GM12864 (cell line): Measurements from ENCODE around the gene GRB14.
"Not testable (repeated sequence)": the region's sequence is repeated elsewhere in the genome, so short reads cannot be mapped to it uniquely, and the experiment has no call there.

Experiments used
- DNase-seq: peaks from one replicate; pipeline ENCODE4 v3.0.0-alpha.2; 2011; ENCODE audit warnings: low read depth
- H3K4me3 ChIP-seq: 2 replicates; pipeline ENCODE4 v1.5.1; 2011; ENCODE audit warnings: mild to moderate bottlenecking, low read depth, low read length, control low read depth
- CTCF ChIP-seq: IDR thresholded peaks from 2 replicates; pipeline ENCODE4 v1.5.1; 2011; ENCODE audit warnings: low read depth, mild to moderate bottlenecking, moderate library complexity, low read length, control low read depth, inconsistent platforms; ENCODE audit errors: missing control alignments

The GRB14 gene

GRCh38 chr2:164642268-164642667 lies 21.0 kb upstream of the GRB14 start:
- no peak for DNase-seq
- TF ChIP-seq CTCF: no peak
- no peak overlapping the region for H3K4me3 ChIP-seq

GRCh38 chr2:164628319-164628718 lies 7.0 kb upstream of the GRB14 start:
- DNase-seq: not testable (repeated sequence)

GRCh38 chr2:164625378-164625971 lies 4.2 kb upstream of the GRB14 start:
- no peak for DNase-seq
- H3K4me3 ChIP-seq: no peak overlapping the region
- TF ChIP-seq CTCF: no peak

More at GRCh38 chr2:164628319-164628718, 7.0 kb upstream of the GRB14 start:
- not testable (repeated sequence) for H3K4me3 ChIP-seq

- no peak for TF ChIP-seq CTCF
- no peak overlapping the region for H3K4me3 ChIP-seq
- DNase-seq: no peak
These were observed 3.0 kb upstream of the GRB14 start for GRCh38 chr2:164624316-164624715.

GRCh38 chr2:164622338-164623106 lies 1.2 kb upstream of the GRB14 start:
- no peak overlapping the region for H3K4me3 ChIP-seq
- no peak for TF ChIP-seq CTCF

GRCh38 chr2:164621764-164622105 lies 453 bp upstream of the GRB14 start:
- H3K4me3 ChIP-seq: no peak overlapping the region

More at GRCh38 chr2:164622338-164623106, 1.2 kb upstream of the GRB14 start:
- DNase-seq: no peak

GRCh38 chr2:164620457-164620856 lies 825 bp downstream of the GRB14 start:
- DNase-seq: no peak
- no peak overlapping the region for H3K4me3 ChIP-seq
- no peak for TF ChIP-seq CTCF

More at GRCh38 chr2:164621764-164622105, 453 bp upstream of the GRB14 start:
- no peak for TF ChIP-seq CTCF
- DNase-seq: no peak
